HPDE6-E6E7 (cell line): ENCODE results near the gene ASF1A.
A peak's percentile ranks its signal among the peaks of the same experiment; 100 is the strongest.
"Not testable (repeated sequence)": the region's sequence is repeated elsewhere in the genome, so short reads cannot be mapped to it uniquely, and the experiment has no call there.

ENCODE experiments used
- DNase-seq: peaks from one replicate; pipeline ENCODE4 v3.0.0; 2011; ENCODE audit warnings: missing footprints; ENCODE audit errors: extremely low spot score

Gene ASF1A

DNA sequence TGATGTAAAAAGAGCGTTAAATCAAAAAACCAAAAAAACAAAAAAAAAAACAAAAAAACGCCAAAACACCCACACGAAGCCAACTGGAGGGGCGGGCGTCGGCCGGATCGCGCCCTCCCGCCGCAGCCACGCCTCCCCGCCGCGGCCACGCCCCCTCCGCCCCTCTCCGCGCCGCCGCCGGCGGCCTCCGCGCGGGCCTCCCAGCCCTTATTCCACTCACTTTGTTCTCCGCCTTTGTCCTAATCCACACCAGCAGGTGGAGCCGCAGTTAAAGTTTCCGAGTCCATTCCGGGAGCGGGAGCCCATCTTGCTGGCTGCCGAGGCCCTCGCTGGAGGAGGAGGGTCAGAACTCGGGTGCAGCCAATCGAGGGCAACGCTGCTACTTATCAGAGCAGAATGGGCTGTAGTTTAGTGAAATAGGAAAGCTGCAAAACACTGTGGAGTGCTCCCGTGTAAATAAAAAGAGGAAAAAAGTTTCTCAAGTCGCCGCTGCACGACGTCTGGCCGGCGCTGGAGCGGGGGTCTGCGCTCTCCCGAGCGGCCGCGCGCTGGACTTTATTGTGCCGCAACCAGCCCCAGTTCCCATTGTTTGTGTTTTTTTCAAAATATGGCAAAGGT lies at the start of gene ASF1A:
TSS of gene ASF1A (plus strand) at position 346 of the 618 bp plus-strand sequence. CDS start at position 608, 262 bp downstream.
- peak; percentile 91 for DNase-seq

DNA sequence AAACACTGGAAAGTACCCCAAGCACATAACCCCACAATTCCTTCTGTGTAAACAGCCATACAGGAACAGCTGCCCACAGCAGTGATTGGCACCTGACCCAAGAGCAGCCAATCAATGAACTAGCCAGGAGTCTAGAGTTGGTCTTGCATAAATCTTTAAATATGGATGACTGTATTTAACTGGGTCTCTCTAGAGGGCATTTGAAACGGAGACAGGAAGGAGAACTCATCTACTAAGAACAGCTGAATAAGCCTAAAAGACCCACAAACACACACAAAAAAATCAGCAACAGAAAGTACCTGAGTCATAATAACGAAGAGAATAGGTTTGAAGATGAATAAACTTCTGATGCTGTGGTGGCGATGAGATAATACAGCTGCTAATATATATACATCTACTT lies 49.0 kb upstream of the ASF1A start:
- DNase-seq = no peak

DNA sequence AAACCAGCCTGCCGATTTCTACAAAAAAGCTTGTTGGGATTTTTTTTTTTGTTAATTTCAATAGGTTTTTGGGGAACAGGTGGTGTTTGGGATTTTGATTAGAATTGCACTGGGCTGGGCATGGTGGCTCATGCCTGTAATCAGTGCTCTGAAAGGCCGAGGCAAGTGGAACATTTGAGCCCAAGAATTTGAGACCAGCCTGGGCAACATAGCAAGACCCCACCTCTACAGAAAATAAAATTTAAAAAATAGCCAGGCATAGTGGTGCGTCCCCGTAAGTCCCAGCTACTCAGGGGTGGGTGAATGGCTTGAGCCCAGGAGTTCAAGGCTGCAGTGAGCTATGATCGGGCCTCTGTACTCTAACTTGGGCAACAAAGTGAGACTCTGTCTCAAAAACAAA lies 40.5 kb upstream of the ASF1A start:
- DNase-seq = no peak

DNA sequence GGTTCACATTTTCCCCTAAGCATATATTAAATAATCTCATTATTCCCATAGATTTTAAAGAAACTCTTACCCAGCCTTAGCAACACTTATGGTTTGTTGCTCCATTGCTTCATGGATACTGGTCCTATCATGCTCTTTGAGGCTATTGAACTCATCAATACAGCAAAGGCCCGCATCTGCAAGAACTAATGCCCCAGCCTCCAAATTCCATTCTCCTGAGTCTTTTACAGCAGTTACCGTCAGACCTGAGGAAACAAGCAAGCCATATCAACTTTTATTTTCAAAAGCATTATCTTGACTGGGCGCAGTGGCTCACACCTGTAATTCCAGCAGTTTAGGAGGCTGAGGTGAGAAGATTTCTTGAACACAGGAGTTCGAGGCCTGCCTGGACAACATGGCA lies 37.7 kb upstream of the ASF1A start:
- DNase-seq = no peak

DNA sequence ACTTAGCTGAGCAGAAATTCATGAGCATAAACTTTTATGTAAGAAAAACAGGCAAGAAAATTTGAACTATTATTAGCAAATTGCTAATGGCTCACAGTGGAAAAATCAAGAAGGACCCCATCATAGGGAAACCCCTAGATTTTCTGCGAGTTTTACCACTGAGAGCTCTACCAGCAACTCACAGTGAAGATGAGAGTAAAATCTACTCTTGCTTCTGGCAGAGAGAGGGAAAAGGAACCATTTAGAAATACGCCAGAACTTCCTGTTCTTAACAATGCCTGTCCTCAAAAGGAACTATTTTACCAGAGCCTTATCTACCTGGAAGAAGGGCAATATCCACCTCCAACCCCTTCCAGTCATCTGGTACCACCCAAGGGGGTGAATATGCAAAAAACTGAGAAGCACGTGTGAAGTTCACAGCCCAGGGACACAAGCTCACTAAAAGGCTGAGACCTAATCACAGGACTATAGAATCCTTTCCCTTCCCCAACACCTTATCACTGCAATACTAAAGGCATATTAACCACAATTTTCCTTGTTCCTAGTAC lies 34.4 kb upstream of the ASF1A start:
- no peak for DNase-seq

DNA sequence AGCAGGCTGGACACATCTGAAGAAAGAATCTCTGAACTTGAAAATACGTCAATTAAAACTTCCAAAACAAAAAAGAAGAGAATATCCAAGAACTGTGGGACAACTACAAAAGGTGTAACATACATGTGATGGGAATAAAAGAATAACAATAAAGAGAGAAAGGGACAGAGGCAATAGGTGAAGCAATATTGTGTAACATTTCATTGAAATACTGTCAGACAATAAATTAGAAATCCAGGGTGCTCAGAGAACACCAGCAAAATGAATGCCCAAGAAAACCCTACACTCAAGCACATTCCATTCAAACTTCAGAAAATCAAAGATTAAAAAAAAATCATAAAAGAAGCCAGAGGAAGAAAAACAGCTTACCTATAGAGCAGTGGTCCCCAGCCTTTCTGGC lies 33.6 kb upstream of the ASF1A start:
- no peak for DNase-seq

DNA sequence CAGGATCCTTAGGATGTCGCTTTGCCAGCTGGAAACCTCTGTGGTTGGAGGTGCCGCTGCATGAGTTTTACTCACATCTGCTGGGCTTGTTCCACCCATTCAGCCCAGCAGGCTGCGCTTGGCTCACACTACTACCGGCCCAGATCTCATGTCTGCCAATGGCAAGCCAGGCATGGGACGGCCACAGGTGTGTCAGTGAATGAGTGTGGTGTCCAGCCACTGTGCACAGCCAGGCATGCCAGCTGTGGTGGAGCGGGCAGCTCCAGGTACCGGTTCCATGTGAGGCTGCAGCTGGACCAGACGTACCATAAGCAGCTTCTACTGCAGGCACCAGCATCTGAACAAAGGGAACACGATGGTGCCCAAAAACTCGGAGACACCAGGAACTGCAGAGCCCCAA lies 33.1 kb upstream of the ASF1A start:
- no peak for DNase-seq

DNA sequence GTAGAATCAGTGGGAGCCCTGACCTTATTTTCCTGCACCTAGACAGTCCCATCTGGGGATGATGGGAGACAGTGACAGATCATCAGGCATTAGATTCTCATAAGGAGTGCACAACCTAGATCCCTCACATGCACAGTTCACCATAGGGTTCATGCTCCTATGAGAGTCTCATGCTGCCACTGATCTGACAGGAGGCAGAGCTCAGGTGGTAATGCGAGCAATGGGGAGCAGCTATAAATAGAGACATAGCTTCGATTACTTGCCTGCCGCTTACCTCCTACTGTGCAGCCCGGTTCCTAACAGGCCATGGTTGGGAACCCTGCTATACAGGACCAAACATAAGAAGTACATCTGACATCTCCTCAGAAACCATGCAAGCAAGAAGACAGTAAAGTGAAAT lies 31.5 kb upstream of the ASF1A start:
- DNase-seq = no peak

DNA sequence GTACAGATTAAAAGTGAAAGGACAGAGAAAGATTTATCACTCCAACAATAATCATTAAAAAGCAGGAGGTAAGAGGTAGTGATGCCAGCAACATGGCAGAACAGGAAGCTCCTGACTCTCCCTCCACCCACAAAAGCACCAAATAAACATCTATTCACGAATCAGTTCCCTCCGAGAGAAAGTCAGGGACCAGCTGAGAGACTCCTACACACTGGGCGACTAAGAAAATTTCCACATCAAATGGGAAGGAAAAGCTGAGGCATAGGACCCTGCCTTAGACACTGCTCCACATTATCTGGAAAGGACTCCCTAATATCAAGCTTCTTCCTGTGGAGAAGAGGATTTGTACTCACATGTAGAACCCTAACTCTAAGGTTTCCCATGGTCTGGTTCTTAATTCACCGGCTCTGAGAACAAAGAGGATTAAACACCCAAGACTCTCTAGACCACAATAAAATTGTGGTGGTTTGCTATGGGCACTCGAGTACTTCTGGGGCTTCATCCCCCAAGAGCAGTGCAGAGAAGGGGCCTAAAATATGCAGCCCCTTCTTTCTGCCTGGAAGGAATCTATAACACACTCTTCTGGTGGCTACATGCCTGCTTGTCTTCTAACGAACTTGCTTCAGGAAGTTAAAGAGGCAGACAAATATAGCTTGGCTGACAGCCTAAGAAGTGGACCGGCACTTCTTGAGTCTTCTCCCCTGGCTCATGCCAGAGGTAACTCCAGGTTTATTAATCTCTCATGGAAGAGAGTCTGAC lies 29.4 kb upstream of the ASF1A start:
- no peak for DNase-seq

DNA sequence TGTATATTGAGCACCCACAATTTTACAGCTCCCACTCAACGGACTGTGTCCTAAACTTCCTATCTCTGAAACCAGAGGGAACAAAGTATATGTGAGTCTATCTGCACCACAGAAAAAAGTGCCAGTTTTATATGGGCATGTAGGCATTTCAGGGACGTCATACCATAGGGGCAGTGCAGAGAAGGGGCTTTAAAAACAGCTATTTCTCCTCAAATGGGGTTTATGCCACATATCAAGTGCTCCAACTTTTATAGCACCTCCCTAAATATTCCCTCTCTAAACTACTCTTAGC lies 28.9 kb upstream of the ASF1A start:
- no peak for DNase-seq

DNA sequence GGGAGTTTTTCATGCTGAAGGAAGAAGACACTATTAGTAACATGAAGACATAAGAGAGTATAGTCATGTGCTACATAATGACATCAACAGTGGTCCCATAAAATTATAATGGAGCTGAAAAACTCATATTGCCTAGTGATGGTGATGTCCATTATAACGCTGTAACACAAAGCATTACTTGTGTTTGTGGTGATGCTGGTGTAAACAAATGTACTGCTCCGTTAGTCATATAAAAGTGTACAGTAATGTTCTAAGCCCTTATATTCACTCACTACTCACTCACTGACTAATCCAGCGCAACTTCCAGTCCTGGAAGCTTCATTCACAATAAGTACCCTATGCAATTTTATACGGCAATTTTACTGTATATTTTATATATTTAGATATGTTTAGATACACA lies 26.8 kb upstream of the ASF1A start:
- DNase-seq = no peak

DNA sequence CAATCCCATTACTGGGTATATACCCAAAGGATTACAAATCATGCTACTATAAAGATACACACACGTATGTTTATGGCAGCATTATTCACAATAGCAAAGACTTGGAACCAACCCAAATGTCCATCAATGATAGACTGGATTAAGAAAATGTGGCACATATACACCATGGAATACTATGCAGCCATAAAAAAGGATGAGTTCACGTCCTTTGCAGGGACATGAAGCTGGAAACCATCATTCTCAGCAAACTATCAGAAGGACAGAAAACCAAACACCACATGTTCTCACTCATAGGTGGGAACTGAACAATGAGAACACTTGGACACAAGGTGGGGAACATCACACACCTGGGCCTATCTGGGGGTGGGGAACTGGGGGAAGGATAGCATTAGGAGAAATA lies 25.1 kb upstream of the ASF1A start:
- DNase-seq = not testable (repeated sequence)

DNA sequence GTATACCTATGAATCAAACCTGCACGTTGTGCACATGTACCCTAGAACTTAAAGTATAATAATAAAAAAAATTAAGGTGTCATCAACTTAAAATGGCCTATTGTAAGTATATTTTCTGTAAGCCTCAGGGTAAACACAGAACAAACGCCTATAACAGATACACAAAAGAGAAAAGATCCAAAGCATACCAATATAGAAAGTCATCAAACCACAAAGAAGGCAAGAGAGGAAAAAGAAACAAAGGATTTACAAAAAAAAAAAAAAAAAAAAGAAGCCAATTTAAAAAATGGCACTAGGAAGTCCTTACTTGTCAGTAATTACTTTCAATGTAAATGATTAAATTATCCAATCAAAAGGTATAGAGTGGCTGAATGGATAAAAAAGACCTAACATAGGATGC lies 24.6 kb upstream of the ASF1A start:
- peak; percentile 12 for DNase-seq

DNA sequence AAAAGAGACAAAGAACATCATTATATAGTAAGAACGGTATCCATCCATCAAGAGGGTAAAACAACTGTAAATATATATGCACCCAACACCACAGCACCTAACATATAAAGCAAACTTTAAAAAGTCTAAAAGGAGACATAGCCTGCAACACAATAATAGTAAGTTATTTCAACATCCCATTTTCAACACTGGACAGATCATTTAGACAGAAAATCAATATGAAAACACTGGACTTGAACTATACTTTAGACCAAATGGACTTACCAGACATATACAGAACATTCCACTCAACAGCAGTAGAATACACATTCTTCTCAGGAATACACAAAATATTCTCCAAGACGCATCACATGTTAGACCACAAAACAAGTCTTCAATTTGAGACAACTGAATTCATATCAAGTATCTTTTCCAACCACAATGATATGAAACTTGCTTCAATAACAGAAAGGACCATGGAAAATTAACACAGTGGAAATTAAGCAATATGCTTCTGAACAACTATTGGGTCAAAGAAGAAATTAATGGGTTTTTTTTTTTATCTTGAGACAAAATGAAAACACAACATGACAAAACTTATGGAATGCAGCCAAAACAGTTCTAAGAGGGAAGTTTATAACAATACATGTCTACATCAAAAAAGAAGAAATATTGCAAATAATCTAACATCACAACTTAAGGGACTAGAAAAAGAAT lies 23.9 kb upstream of the ASF1A start:
- DNase-seq = no peak

DNA sequence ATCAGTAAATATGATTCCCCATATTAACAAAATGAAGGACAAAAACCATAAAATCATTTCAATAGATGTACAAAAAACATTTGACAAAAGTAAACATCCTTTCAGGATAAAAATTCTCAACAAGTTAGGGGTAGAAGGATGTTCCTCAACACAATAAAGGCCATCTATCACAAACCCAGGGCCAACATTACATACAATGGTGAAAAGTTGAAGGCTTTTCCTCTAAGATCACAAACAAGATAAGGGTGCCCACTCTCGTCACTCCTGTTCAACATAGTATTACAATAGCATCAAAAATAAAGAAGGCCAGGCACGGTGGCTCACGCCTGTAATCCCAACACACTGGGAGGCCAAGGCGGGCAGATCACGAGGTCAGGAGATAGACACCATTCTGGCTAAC lies 22.6 kb upstream of the ASF1A start:
- no peak for DNase-seq

DNA sequence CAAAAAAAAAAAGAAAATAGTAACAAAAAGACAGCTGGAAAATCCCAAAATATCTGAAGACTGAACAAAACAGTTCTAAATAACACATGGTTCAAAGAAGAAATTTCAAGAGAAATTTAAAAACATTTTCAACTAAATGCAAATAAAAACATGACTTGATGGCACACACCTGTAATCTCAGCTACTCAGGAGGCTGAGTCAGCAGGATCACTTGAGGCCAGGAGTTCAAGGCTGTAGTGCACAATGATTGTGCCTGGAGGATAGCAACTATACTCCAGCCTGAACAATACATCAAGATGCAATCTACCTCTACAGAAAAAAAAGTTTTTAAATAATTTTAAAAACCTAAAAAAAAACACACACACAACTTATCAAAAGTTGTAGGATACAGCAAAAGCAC lies 21.6 kb upstream of the ASF1A start:
- DNase-seq = no peak

DNA sequence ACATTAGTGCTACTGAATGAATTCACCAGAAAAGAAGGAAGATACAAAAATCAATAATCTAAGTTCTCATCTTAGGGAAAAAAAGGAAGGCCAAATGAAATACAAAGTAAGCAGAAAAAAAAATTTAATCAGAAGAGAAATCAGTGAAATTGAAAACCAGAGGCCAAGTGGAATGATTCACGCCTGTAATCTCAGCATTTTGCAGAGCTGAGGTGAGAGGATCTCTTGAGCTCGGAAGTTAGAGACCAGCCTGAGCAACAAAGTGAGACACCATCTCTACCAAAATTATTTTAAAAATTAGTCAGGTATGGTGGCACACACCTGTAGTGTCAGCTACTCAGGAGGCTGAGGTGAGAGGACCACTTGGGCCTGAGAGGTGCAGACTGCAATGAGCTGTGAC lies 21.2 kb upstream of the ASF1A start:
- DNase-seq = no peak

DNA sequence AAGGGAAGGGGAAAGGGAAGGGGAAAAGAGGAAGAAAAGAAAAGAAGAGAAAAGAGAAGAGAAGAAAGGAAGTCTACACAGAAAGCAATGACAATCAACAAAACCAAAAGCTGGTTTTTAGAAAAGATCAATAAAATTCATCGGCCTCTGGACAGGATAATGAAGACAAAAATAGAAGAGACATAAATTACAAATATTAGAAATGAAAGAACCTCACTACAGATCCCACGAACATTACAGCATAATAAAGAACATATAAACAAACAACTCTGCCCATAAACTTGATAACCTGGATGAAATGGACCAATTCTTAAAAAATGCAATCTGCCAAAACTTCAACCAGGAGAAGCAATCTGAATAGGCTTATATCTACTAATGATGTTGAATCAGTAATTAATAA lies 20.7 kb upstream of the ASF1A start:
- no peak for DNase-seq

DNA sequence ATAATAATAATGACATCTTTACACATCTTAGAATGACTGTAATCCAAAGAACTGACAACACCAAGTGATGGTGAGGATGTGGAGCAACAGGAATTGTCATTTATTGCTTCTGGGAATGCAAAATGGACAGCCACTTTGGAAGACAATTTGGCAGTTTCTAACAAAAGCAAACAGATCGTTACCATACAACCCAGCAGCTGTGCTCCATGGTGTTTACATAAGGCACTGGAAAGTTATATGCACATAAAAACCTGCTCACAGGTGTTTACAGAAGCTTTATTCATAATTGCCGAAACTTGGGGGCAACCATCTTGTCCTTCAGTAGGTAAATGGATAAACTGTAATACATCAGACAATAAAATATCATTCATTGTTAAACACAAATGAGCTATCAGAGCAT lies 18.3 kb upstream of the ASF1A start:
- no peak for DNase-seq

DNA sequence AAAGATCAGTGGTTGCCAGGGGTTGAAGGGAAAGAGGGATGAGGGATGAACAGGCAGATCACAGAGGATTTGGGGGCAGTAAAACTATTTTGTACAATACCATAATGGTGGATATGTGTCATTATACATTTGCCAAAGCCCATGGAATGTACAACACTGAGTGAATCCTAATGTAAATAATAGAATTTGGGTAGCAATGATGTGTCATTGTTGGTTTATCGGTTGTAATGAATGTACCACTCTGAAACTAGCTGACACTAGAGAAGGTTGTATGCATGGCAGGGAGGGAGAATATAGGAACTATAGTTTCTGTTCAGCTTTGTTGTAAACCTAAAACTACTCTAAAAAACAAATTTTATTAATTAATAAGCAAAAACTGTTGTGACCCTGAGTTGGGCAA lies 17.8 kb upstream of the ASF1A start:
- no peak for DNase-seq

DNA sequence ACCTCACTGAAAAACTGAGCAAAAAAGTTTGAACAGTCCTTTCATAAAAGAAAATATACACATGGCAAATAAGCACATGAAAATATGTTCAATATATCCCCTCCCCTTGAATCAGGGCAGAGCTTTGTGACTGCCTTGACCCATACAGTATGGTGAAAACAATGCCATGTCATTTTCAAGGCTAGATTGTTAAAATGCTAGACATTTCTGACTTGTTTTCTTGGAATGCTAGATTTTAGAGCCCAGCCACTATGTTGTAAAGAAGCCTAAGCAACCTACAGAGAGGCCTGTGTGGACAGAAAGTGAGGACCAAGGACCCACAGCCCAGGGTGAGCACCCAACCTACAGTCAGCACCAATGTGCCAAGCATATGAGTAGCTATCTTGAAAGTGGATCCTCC lies 17.1 kb upstream of the ASF1A start:
- DNase-seq = no peak

DNA sequence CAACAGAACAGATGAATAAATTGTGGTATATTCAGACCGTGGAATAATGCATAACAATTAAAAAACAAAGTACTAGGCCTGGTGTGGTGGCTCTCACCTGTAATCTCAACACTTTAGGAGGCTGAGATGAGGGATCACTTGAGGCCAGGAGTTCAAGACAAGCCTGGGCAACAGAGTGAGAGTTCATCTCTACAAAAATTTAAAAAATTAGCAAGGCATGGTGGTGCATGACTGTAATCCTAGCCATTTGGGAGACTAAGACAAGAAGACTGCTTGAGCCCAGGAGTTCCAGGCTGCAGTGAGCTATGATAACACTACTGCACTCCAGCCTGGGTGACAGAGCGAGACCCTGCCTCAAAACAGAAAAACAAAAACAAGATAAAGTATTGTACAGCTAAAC lies 16.1 kb upstream of the ASF1A start:
- DNase-seq = no peak
